Renal pelvis (tissue), 4 donors: Measurements from ENCODE around the gene GAB2. TPM values are rescaled to one million over a fixed set of nuclear protein-coding genes. Genes with fewer than 3 reads are reported as not detected.
"Not testable (repeated sequence)": the region's sequence is repeated elsewhere in the genome, so short reads cannot be mapped to it uniquely, and the experiment has no call there.

ENCODE experiments used
- DNase-seq: peaks from one replicate; pipeline ENCODE4 v3.0.0-alpha.2; 2013
- polyA plus RNA-seq, 3 donors: library from polyadenylated mRNA; unstranded; fragments of 120-200 nt; gene quantifications; one replicate each; pipeline ENCODE4 v1.2.1, GENCODE V29; 2013; ENCODE audit not compliant: insufficient read length in 3 of 3

Gene GAB2
- polyA plus RNA-seq, 3 donors = 17.1 to 19.8 (median 17.8) TPM

GRCh38 chr11:78282821-78283220, 134.8 kb downstream of the GAB2 start:
- DNase-seq = no peak

DNA sequence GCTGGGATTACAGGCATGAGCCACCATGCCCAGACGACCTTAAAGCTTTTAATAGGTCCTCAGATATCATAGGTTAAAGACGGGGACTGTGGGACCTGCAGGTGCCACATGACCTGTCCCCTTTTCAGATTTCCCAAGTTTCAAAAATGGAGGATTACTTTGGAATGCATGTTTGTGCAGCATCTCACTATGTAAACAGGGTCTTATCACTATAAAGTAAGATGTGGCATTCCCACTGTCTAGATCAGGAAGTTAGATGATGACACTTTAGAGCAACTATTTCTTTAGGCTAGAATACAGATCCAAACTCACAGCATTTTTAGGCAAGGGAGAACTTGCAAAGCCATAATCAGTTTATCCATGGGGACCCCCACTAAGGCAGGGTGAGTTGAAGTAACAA, 136.1 kb downstream of the GAB2 start:
- DNase-seq = no peak

- DNase-seq = peak; percentile 28
These were observed 140.2 kb downstream of the GAB2 start for GRCh38 chr11:78277314-78277994.

- DNase-seq = no peak
These were observed 141.3 kb downstream of the GAB2 start for GRCh38 chr11:78276311-78276710.

GRCh38 chr11:78274739-78275138, 142.9 kb downstream of the GAB2 start:
- DNase-seq = no peak

DNA sequence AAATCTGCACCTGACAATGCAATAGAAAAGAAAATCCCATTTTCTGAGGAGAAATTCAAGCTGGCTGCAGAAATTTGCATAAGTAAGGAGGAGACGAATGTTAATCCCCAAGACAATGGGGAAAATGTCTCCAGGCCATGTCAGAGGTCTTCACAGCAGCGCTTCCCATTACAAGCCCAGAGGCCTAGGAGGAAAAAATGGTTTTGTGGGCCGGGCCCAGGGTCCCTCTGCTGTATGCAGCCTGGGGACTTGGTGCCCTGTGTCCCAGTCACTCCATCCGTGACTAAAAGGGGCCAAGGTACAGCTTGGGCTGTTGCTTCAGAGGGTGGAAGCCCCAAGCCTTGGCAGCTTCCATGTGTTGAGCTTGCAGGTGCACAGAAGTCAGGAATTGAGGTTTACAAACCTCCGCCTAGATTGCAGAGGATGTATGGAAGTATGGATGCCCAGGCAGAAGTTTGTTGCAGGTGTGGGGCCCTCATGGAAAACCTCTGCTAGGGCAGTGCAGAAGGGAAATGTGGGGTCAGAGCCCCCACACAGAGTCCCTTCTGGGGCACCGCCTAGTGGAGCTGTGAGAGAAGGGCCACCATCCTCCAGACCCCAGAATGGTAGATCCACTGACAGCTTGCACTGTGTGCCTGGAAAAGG, 144.9 kb downstream of the GAB2 start:
- DNase-seq = not testable (repeated sequence)

- not testable (repeated sequence) for DNase-seq
These were observed 145.8 kb downstream of the GAB2 start for GRCh38 chr11:78271801-78272200.

DNA sequence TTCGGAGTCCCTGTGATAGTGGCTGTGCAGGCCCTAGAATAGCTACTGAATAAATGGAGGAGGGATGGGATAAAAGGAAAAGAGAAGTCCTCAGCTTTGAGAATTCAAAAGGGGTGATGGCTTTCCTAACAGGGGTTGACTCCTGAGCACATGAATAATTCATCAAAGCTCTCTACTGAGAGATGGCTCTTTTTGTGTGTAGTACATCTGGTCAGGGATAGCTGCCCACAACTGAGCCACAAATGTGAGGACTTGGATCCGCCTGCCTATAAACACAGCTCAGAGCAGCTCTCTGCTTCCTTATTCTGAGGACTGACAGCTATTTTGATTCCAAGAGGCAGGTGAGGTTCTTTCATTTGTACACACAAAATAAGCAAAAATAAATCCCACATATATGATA, 146.6 kb downstream of the GAB2 start:
- no peak for DNase-seq

DNA sequence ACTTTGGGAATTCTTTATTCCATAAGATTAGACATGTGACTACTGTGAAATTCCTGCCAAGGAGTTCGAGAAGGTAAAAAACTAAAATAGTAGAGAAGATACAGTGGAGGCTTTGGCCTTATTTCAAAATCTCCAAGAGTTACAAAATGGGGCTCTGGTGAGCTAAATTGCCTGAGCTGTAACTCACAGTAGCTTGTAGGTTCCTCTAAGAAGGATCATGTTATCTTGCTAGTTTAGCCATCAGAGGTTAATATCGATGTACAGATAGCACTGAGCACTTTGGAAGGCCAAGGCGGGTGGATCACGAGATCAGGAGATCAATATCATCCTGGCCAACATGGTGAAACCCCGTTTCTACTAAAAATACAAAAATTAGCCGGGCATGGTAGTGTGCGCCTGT, 147.8 kb downstream of the GAB2 start:
- no peak for DNase-seq

- DNase-seq = peak; percentile 41
These were observed 148.8 kb downstream of the GAB2 start for GRCh38 chr11:78268591-78269410.

DNA sequence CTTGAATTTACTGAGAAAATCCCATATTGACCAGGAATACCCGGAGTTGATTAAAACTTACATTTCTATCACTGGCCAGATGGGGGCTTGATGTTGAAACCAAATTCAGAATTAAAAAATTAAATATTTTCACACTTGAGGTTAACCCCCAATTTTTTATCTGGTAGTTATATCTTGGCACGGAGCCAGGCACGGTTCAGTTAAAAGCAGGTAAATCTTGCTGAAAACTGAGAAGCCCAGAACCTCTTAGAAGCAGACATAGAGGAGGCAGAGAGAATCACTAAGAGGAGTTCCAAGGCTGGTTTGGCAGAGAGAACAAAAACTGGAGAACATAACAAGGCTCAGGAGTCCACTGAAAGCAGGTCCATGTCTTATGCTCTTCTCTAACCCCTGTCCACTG, 151.2 kb downstream of the GAB2 start:
- DNase-seq = no peak

- DNase-seq = no peak
These were observed 152.3 kb downstream of the GAB2 start for GRCh38 chr11:78265326-78265725.

DNA sequence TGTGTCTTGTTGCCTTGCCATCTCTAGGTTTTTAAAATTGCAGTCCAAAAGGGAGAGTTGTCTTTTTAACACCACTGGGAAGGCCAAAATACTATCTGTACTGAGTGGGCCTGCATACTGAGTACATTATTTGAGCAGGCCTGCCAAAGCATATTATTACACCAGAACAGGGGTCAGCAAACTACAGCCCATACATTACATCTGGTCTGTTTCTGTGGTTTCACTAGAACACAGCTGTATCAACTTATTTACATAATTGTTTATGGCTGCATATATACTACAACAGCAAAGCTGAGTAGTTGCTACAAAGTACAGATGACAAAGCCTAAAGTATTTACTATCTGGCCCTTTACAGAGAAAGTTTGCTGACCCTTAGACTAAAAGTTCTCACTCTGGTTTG, 154.9 kb downstream of the GAB2 start:
- peak; percentile 54 for DNase-seq

GRCh38 chr11:78262238-78262637, 155.4 kb downstream of the GAB2 start:
- DNase-seq = no peak

DNA sequence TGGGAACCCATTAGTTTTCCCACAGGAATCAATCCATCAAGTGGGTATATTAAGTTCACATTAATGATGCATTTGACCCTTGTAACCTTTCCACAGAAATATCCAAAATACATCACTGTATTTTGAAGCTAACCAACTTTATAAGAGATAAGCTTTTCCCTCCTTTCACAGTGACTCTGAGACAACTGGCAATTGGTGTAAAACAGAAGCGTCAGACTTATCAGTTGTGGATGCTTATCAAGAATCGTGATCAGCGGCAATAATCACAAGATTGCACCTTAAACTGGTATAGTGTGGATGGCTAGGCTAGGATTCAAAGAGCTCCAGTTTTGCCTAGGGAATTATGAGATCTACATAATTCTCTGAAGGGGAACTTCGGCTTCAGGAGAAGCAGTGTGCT, 155.8 kb downstream of the GAB2 start:
- no peak for DNase-seq

GRCh38 chr11:78261367-78261766, 156.3 kb downstream of the GAB2 start:
- DNase-seq = no peak

DNA sequence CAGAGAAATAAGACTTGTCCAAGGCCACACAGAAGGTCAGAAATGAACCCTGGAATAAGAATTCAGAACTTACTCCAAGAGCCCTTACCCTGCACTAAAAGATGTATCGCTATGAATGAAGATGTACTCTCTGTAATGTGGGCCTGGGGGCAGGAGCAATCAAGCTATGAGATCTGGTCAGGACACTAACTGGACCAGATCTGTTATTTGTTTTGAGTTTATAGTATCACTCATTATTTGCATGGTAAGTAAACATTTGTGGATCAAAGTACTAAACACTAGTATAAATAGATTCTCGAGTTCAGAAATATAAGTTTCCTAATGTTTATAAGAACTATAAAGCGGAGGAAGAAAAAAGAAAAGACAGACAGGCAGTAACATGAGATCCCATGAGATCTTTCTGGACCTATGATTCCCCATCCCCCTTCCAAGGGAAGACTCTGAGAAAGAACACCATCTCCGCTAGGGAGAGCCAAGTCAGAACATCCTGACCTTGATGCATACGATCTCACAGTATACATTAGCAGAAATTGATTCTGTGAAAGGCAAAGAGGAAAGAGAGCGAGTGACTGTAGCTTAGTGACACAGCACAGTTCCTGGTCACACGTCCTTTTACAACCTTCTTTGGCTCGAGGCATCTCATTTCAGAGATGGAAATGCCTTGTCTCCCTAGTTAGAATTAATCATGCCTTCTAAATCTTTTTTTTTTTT, 157.7 kb downstream of the GAB2 start:
- no peak for DNase-seq

DNA sequence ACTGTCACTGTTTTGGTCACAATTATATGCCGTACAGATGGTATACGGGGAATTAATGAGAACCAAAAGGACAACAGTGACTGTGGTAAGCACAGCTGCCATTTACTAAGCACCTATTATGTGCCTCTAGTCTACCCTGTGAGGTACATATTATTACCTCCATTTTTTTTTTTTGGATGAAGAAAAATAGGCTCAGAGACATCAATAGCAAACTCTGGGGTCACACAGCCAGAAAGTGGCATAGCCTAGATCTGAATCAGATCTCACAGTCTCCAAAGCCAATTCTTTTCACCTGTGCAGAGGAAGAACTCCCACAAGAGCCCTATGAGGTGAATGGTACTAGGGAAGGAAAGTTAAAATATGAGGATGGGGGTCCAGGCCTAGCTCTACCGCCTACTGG, 160.0 kb downstream of the GAB2 start:
- no peak for DNase-seq

GRCh38 chr11:78256962-78257361, 160.7 kb downstream of the GAB2 start:
- DNase-seq = no peak

- no peak for DNase-seq
These were observed 161.7 kb downstream of the GAB2 start for GRCh38 chr11:78255919-78256318.

GRCh38 chr11:78254268-78254667, 163.4 kb downstream of the GAB2 start:
- no peak for DNase-seq

DNA sequence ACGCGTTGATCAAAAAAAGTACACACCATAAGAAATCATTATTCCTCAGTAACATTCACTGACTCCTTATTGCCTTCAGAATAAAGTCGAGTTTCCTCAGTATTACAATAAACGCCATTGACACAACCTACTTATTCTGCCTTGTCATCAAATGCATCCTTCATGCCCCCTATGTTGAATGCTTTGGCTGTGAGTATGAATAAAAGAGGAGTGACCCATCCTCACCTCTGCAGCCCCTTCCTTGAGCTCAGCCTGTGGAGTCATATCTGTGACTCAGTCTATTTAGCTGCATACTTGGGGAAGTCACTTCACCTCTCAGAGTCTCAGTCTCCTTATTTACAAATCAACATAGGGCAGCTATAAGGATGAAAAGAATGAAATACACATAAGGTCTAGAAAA, 163.8 kb downstream of the GAB2 start:
- DNase-seq = no peak
